Endodermal cell (in vitro differentiated cells): ENCODE measurements around the gene RGL1. TPM values are rescaled to one million over a fixed set of nuclear protein-coding genes. Genes with fewer than 3 reads are reported as not detected.

Experiments used
- DNase-seq: peaks from one replicate; pipeline ENCODE4 v3.0.0-alpha.2; 2017
- H3K27ac ChIP-seq: 2 replicates; pipeline ENCODE4 v1.5.1; 2013; ENCODE audit warnings: mild to moderate bottlenecking, low read depth, low read length, moderate library complexity
- H3K27me3 ChIP-seq: 2 replicates; pipeline ENCODE4 v1.6.1; 2013; ENCODE audit warnings: mild to moderate bottlenecking, low read length, moderate library complexity; ENCODE audit not compliant: insufficient read depth, control insufficient read depth, poor library complexity, severe bottlenecking
- H3K36me3 ChIP-seq: 2 replicates; pipeline ENCODE4 v1.7.0; 2013; ENCODE audit warnings: mild to moderate bottlenecking, low read length, moderate library complexity; ENCODE audit not compliant: control insufficient read depth, insufficient read depth
- H3K4me1 ChIP-seq: one replicate; pipeline ENCODE4 v1.7.0; 2013; ENCODE audit warnings: low read length; ENCODE audit not compliant: control insufficient read depth, insufficient read depth
- H3K4me3 ChIP-seq: 2 replicates; pipeline ENCODE4 v1.5.1; 2013; ENCODE audit warnings: mild to moderate bottlenecking, low read length, moderate library complexity
- H3K9ac ChIP-seq: 2 replicates; pipeline ENCODE4 v1.6.1; 2013; ENCODE audit warnings: mild to moderate bottlenecking, low read length, moderate library complexity; ENCODE audit not compliant: poor library complexity, severe bottlenecking; ENCODE audit errors: extremely low read depth
- H3K9me3 ChIP-seq: 2 replicates; pipeline ENCODE4 v1.6.1; 2013; ENCODE audit warnings: mild to moderate bottlenecking, low read length, moderate library complexity; ENCODE audit not compliant: control insufficient read depth
- H3K27ac Mint-ChIP-seq: 2 replicates; pipeline ENCODE4 v1.8.0; 2020; ENCODE audit warnings: mixed read lengths
- H3K27me3 Mint-ChIP-seq: 2 replicates; pipeline ENCODE4 v1.8.0; 2021; ENCODE audit warnings: mild to moderate bottlenecking, mixed read lengths; ENCODE audit not compliant: insufficient read depth
- H3K36me3 Mint-ChIP-seq: 2 replicates; pipeline ENCODE4 v1.8.0; 2020; ENCODE audit warnings: low read depth, mixed read lengths
- H3K4me1 Mint-ChIP-seq: 2 replicates; pipeline ENCODE4 v1.8.0; 2020; ENCODE audit warnings: mixed read lengths
- H3K4me3 Mint-ChIP-seq: 2 replicates; pipeline ENCODE4 v1.8.0; 2020; ENCODE audit warnings: mild to moderate bottlenecking, moderate library complexity, mixed read lengths
- H3K9me3 Mint-ChIP-seq: 2 replicates; pipeline ENCODE4 v1.8.0; 2020; ENCODE audit warnings: mild to moderate bottlenecking, mixed read lengths
- CTCF ChIP-seq: fragments of 200-600 bp; sonication (generic); conservative IDR thresholded peaks from 2 replicates; pipeline ENCODE4 v1.5.0; 2021; ENCODE audit warnings: antibody characterized with exemption, mild to moderate bottlenecking
- whole genome bisulfite sequencing, 2 experiments: methylation state at CpG; one replicate each; pipeline versions ENCODE4 v1.1.5 to v1.1.7; 2013; ENCODE audit warnings: missing lambda C conversion rate in 2 of 2, mixed read lengths in 1 of 2; ENCODE audit not compliant: insufficient coverage in 1 of 2, insufficient read length in 1 of 2; 5-methylcytosine and 5-hydroxymethylcytosine counted together
- total RNA-seq, 2 donors: library from RNA; stranded (reverse); fragmentation: NEBNext Ultra II Directional in 1 of 2; extraction: Animal tissue kit (Norgen Biotek cat#: 25700) in 1 of 2; gene quantifications; 2 replicates in 1 of 2; 3 replicates in 1 of 2; pipeline ENCODE4 v1.2.1, GENCODE V29; 2021

Gene RGL1
- total RNA-seq, 2 donors from 2014 or later: 0.15 to 2.6 TPM

GRCh38 chr1:183925947-183926346, 121.0 kb downstream of the RGL1 start:
- Histone ChIP-seq H3K9ac (no peak overlapping the region), H3K36me3 (no peaks in the 10 kb centered on the region), H3K27ac (no peak overlapping the region), H3K9me3 (no peaks in the 10 kb centered on the region), H3K4me3 (no peak overlapping the region), H3K27me3 (no peaks in the 10 kb centered on the region), H3K4me1 (no peaks in the 10 kb centered on the region)
- no peaks in the 10 kb centered on the region for H3K4me1 Mint-ChIP-seq
- no peak for DNase-seq
- TF ChIP-seq CTCF: no peak
- no peak overlapping the region for H3K27ac Mint-ChIP-seq
- 85 to 89% methylated on average over 7 to 8 of the region's 8 CpGs for WGBS, 2 experiments
- H3K36me3 Mint-ChIP-seq: peaks cover 7% of the 10 kb centered on the region
- H3K4me3 Mint-ChIP-seq: no peak overlapping the region
- no peaks in the 10 kb centered on the region for H3K9me3 Mint-ChIP-seq
- no peaks in the 10 kb centered on the region for H3K27me3 Mint-ChIP-seq

GRCh38 chr1:183926983-183927382, 122.1 kb downstream of the RGL1 start:
- H3K9me3 ChIP-seq: no peaks in the 10 kb centered on the region
- H3K27me3 ChIP-seq: no peaks in the 10 kb centered on the region
- peaks cover 1% of the 10 kb centered on the region for H3K27me3 Mint-ChIP-seq
- H3K4me3 ChIP-seq: no peak overlapping the region
- no peaks in the 10 kb centered on the region for H3K4me1 ChIP-seq
- no peak overlapping the region for H3K27ac ChIP-seq
- no peak for TF ChIP-seq CTCF
- no peak overlapping the region for H3K9ac ChIP-seq
- no peak overlapping the region for H3K27ac Mint-ChIP-seq
- H3K4me3 Mint-ChIP-seq: no peak overlapping the region
- no peak for DNase-seq
- H3K36me3 ChIP-seq: no peaks in the 10 kb centered on the region
- H3K9me3 Mint-ChIP-seq: no peaks in the 10 kb centered on the region
- H3K36me3 Mint-ChIP-seq: peaks cover 7% of the 10 kb centered on the region
- H3K4me1 Mint-ChIP-seq: no peaks in the 10 kb centered on the region
- WGBS, 2 experiments: 95% methylated on average over 5 of the region's 5 CpGs

- no peak overlapping the region for H3K27ac ChIP-seq
Observed at GRCh38 chr1:183931646-183932271, 126.8 kb downstream of the RGL1 start.

More at GRCh38 chr1:183931646-183932271, 126.8 kb downstream of the RGL1 start:
- H3K9me3 ChIP-seq: no peaks in the 10 kb centered on the region
- 93 to 100% methylated on average over 2 of the region's 2 CpGs for WGBS, 2 experiments
- Mint-ChIP-seq H3K9me3 (no peaks in the 10 kb centered on the region), H3K4me1 (no peaks in the 10 kb centered on the region), H3K27ac (no peak overlapping the region), H3K4me3 (no peak overlapping the region), H3K36me3 (no peaks in the 10 kb centered on the region), H3K27me3 (peaks cover 4% of the 10 kb centered on the region)
- TF ChIP-seq CTCF: no peak
- no peaks in the 10 kb centered on the region for H3K36me3 ChIP-seq
- H3K9ac ChIP-seq: no peak overlapping the region
- no peaks in the 10 kb centered on the region for H3K4me1 ChIP-seq
- H3K4me3 ChIP-seq: no peak overlapping the region
- H3K27me3 ChIP-seq: no peaks in the 10 kb centered on the region
- DNase-seq: no peak
